OCI-LY1 (cell line): ENCODE measurements around the gene KCNK5.

Experiments
- EZH2 ChIP-seq: fragments of 200-600 bp; sonication (generic), shearing (Covaris generic); IDR thresholded peaks from 2 replicates; pipeline ENCODE4 v1.8.0; 2017; ENCODE audit warnings: borderline replicate concordance, mixed run types, mild to moderate bottlenecking, antibody characterized with exemption, low read length, moderate library complexity, mixed read lengths
- TF ChIP-seq, protein P1 (sequence below): fragments of 200-600 bp; sonication (generic), shearing (Covaris generic); IDR thresholded peaks from 2 replicates; pipeline ENCODE4 v1.5.1; 2017; ENCODE audit warnings: mild to moderate bottlenecking, antibody characterized with exemption, low read length, moderate library complexity, mixed read lengths

GRCh38 chr6:39213195-39213920 lies 15.9 kb downstream of the KCNK5 start:
- TF ChIP-seq, protein P1, sequence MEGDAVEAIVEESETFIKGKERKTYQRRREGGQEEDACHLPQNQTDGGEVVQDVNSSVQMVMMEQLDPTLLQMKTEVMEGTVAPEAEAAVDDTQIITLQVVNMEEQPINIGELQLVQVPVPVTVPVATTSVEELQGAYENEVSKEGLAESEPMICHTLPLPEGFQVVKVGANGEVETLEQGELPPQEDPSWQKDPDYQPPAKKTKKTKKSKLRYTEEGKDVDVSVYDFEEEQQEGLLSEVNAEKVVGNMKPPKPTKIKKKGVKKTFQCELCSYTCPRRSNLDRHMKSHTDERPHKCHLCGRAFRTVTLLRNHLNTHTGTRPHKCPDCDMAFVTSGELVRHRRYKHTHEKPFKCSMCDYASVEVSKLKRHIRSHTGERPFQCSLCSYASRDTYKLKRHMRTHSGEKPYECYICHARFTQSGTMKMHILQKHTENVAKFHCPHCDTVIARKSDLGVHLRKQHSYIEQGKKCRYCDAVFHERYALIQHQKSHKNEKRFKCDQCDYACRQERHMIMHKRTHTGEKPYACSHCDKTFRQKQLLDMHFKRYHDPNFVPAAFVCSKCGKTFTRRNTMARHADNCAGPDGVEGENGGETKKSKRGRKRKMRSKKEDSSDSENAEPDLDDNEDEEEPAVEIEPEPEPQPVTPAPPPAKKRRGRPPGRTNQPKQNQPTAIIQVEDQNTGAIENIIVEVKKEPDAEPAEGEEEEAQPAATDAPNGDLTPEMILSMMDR: no peak
- no peak for TF ChIP-seq EZH2
